DMS53 treated with DMSO at 0.1 percent for 48 hours (cell line): Measurements from ENCODE around the gene HSD17B11.
"Not testable (repeated sequence)": the region's sequence is repeated elsewhere in the genome, so short reads cannot be mapped to it uniquely, and the experiment has no call there.

ENCODE experiments used
- DNase-seq: peaks from one replicate; lab custom pipeline; 2025; ENCODE audit not compliant: unreplicated experiment; lab: John Stamatoyannopoulos, UW

Gene HSD17B11, protein sequence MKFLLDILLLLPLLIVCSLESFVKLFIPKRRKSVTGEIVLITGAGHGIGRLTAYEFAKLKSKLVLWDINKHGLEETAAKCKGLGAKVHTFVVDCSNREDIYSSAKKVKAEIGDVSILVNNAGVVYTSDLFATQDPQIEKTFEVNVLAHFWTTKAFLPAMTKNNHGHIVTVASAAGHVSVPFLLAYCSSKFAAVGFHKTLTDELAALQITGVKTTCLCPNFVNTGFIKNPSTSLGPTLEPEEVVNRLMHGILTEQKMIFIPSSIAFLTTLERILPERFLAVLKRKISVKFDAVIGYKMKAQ

DNA sequence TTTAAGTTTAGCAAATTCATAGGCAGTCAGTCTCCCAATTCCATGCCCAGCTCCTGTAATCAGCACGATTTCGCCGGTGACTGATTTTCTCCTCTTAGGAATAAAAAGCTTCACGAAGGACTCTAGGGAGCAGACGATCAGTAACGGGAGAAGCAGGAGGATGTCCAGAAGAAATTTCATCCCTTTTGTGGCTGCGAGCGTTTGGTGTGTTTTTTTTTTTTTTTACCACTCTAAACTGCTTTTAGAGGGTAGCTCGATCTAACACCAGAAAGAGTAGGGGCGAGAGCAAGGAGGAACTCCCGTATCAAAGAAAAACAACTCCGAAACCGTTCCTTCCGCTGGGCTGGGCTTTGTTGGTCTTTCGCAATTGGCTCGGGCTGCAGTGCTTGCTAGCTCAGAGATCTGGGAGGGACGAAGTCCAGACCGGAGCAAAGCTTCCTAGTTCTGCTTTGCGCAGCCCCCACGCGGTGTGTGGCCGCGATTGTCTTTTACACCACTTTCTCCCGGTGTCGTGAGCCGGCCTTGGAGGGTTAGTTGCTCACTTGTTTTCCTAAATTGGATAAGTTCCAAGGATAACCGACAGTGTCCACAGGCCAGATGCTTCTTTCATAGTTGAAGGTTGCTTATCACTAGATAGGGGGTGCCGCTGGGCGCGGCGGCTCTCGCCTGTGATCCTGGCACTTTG, at the start of gene HSD17B11:
HSD17B11 (minus strand) TSS at position 298 of the 685 bp plus-strand sequence; CDS start at position 180, 118 bp downstream.
- DNase-seq: peak; percentile 83

DNA sequence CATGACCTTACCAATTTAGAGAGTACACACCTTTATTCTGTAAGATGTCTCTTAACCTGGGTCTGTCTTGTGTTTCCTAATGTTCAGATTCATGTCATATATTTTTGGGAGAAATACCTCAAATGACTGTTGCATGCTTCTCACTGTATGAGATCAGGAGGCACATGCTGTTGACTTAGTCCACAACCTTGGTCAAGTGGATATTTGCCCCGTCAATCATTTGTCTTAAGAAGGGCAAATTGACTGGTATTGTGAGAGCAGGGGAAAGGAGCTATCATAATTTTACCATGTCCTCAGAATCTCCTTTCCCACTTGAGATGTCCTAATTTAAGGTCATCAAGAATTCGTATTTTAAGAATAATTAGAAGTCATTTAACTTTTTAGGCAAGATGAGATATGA, 42.4 kb upstream of the HSD17B11 start:
- DNase-seq: no peak

DNA sequence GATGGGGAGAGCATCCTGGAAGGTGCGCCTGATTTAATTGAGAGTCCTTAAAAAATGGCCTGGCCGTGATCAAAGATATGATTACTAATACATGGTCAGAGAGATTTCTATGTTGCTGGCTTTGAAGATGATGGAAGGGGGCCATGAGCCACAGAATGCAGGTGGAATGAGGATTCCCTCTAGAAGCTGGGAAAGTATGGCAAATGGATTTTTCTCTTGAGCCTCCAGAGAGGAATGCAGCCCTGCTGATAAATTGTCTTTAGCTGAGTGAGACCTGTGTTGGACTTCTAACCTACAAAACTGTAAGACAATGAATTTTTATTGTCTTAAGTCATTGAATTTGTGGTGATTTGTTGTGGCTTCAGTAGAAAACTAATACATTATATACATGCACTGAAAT, 39.0 kb upstream of the HSD17B11 start:
- no peak for DNase-seq

DNA sequence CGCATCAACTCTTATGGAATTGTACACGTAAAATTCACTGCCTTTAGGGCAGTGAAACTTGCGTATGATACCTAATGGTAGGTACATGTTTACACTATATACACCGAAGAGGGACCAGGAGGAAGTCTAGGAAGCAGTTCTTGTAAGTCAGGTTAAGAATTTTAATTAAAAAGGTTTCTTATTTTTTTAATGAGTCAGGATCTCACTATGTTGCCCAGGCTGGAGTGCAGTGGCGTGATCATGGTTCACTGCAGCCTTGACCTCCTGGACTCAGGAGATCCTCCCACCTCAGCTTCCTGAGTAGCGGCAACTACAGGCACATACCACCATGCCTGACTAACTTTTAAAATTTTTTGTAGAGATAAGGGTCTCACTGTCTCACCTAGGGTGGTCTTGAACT, 38.0 kb upstream of the HSD17B11 start:
- DNase-seq: no peak

DNA sequence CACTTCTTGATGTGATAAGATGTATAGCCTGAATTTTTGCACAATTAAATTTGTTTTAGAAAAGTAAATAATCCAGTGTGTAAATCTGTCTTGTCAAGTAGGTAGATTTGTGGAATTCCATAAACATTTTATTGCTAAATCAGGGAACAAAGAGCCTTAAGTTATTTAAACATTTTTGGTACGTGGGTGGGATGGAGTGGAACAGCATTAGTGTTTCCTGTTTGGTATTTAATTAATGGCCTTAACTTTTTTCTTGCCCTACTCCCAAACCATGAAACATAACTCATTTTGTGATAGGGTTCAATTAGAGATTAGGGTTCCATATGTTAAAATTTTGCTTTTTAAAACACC, 36.5 kb upstream of the HSD17B11 start:
- no peak for DNase-seq

DNA sequence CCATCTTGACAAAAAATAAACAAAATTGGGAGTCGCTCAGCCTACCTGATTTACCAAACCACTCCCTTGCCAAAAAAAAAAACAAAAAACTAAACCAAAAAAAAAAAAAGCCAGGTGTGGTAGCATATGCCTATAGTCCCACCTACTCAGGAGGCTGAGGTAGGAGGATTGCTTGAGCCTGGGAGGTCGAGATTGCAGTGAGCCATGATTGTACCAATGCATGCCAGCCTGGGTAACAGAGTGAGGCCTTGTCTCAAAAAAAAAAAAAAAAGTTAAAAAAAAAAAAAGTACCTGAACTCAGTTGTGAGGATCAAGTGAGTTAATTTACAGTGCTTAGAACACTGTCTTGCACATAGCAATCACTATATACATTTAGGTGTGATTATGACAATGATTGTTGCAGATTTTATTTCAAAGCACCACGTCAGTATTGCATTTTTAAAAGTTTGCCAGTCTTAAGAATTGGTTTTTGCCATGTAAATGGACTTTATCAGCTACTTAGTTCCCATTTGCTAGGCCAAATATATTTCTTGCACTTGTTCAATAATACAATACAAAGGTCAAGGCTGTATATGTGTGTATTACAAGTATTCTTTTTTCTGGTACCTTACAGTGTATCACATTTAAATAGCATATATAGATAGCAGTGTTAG, 36.0 kb upstream of the HSD17B11 start:
- DNase-seq: no peak

DNA sequence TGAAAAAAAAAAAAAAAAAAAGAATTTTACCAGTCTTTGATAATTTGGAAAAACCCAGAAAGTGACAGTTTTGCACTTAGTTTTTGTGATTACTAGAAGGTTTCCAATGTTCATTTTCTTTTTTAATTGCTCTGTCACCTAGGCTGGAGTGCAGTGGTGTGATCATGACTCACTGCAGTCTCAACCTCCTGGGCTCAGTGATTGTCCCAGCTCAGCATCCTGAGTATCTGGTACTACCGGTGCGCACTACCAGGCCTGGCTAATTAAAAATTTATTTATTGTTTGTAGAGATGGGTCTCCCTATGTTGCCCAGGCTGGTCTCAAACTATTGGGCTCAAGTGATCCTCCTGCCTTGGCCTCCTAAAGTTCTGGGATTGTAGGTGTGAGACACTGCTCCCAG, 34.7 kb upstream of the HSD17B11 start:
- no peak for DNase-seq

DNA sequence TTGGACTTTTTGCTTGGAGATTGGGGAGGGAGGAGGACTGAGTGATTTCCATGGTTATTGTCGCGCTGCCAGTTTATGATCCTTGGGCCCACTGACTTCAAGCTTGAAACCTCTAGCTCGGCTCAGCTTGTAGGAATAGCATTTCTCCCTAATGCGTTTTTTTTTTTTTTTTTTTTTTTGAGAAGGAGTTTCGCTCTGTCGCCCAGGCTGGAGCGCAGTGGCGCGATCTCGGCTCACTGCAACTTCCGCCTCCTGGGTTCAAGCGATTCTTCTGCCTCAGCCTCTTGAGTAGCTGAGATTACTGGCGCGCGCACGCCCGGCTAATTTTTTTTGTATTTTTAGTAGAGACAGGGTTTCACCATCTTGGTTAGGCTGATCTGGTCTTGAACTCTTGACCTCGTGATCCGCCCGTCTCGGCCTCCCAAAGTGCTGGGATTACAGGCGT, 33.1 kb upstream of the HSD17B11 start:
- DNase-seq: not testable (repeated sequence)

DNA sequence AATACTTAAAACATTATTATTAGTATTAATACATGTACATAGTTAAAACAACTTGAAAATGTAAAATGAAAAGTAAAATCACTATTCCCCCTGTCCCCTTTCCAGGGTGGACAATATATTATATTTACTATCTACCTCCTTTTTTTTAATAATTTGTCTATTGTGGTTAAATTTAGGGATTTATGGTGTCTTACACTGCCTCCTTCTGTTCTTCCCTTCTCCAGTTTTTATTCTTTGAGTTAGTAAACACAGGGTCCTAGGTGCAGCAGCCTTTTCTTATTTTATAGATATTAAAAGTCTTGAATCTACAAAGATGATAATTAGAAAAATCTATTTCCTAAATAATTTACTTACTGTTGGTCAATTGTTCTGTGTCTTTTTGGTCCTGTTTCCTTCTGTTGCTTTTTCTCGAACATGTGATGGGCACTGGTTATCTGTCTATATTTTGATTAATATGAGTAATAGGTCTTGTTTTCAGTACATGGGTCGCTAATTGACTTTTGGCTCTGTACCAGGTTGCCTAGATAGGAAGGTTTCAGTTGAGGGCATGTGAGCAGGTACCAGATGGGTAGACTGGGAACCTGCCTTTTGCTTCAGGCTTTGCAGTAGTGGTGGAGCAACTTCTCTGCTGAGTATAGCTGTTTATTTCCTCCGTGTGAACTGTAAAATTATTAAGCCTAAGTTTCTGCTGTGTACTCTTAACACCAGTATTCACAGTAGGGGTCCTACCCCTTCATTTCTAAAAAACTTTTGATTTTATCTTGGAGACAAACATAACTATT, 32.5 kb upstream of the HSD17B11 start:
- no peak for DNase-seq

DNA sequence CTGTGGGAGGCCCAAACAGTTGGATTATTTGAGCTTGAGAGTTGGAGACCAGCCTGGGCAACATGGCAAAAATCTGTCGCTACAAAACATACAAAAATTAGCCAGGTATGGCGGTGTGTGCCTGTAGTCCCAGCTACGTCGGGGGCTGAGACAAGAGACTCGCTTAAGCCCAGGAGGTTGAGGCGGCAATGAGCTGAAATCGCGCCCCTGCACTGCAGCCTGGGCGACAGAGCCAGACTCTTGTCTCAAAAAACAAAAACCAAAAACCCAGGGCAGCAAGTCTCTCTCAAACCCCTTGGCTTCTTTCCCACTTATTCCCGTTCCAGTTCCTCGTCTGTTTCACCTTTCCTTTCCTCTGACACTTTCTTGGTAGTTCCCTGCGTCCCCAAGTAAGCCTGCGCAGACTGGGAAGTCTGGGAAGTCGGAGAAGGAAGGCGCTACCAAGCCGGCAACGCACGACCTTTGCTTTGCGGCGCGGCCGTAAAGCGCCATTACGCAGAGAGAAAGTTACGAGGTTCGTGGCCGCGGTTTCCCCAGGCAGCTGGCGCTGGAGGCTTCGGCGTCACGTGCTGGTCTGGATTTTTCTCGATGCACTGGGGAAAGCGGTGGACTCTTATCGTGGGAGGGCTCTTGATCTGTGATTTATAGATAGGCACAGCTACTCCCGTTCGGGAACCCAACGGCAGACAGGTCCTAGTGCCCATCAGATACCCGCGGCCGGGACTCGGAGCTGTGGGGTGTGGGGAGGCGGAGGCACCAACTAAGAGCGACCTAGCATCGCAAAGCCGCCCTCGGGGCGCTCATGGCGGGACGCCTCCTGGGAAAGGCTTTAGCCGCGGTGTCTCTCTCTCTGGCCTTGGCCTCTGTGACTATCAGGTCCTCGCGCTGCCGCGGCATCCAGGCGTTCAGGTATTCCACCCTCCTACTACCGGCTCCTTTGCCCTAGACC, 31.4 kb upstream of the HSD17B11 start, which contains the start of gene NUDT9:
NUDT9 (plus strand) TSS at position 470 of the 949 bp plus-strand sequence; CDS start at position 803, 333 bp downstream.
- peak; percentile 79 for DNase-seq

DNA sequence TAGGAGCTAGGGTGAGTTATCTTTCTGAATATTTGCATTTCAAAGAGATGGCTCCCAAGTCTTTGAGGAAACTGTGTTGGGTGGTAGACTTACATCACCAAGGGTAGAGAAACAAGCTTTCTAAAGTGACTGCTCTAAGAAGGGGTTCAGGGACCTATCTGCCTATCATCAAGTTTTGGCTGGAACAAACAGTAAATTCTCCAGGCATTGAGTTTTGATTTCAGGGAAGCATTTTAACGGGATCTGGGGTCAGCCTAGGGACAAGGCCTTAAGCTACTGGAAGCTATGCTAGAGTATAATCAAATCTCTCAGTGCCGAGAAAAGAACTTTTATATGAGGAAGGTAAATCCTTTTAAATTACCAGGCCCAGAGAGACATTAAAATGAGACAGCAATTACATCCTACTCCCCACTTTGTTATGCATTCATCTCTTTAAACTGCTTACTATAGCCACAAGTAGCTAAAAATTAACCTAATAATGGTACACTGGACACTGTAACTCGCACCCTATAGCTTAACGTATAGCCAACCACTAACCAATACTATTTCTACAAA, 29.4 kb upstream of the HSD17B11 start:
- DNase-seq: no peak

DNA sequence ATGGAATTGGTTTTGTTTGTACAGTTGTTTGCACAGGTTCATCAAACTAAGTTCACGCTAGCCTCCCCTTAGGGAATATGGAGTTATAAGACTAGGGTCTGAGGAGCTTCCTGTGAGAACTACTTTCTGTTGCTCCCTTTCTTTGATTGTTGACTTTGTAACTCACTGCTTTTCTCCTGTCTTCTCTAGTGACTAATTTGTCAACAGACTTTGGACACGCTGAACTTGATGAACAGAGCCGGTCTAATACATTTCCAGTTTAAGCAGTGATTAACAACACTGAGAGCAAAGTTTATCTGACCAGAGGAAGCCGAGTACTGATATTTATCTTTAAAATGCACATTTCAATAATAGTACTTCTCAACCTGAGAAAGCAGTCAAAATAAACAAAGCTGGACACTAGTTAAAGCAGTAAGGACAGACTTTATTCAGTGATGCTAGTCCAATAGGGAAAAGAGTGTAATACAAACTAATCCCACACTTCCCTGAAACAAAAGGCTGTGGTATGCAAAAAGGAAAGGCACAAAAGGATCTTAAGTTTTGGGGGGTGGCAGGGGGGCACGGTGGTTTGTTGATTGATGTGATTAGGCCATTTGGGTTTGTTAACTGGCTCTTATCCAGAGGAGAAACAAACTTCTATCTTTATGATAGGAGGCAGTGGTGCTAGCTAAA, 28.7 kb upstream of the HSD17B11 start:
- DNase-seq: peak; percentile 11

DNA sequence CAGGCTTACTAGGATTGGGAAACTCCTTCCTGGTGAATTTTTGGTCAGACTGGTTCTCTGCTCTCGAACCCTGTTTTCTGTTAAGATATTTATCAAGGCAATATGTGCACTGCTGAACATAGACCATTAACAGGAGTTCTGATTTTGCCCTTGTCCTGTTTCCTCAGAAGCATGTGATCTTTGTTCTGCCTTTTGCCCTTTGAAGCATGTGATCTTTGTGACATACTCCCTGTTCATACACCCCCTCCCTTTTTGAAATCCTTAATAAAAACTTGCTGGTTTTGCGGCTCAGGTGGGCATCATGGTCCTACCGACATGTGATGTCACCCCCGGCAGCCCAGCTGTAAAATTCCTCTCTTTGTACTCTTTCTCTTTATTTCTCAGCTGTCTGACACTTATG, 27.4 kb upstream of the HSD17B11 start:
- DNase-seq: not testable (repeated sequence)

DNA sequence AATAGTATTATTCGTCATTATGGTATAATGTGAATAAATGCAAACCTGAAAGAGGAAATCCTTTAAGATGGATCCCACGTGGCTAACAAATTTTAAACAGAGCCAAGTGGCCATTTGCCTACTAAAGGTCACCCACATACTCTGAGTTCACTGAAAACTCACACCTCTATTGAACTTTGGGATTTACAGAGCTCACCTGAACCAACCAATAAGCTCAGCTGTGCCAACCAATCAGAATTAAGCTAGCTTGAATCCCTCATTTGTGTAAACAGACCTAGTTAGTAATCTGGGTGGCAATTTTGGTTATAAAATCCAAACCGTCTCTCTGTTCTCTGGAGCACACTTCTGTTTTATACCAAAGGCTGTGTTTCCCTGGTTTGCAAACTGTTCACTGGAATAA, 26.0 kb upstream of the HSD17B11 start:
- no peak for DNase-seq

DNA sequence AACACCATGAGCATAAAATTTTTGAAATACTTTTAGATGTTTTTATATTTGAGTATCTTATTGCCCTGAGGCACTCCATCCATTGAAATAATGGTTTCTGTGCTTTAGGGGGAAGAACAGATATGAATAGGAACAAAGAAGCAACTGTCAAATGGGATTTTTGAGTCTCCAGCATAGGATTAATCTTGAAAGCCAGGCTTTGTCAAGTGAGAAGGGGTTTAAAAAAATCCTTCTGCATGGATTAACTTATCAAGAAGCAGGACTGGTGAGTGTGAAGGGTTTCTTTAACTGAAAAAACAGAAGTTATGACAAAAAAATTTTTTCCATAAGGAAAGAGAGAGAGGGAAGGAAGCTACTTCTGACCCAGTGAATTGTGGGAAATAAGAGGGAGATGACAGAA, 23.8 kb upstream of the HSD17B11 start:
- DNase-seq: no peak

DNA sequence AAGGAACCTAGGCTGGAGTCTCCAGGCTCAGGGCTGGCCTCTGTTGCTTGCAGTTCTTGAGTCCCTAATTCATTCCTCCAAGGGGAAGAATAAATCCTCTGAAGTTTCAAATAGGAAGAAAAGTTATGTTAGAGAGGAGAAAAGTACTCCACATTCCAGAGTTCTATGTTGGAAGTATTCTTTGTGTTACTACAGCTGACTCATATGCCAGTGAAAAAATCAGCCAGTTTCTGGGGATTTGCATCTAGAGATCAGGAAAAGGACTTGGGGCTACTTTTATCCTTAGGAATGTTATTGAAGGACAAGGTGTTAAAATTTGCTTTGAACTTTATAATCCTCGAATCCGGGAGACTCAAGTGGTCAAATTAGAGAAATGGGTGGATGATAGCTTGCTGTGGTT, 19.7 kb upstream of the HSD17B11 start:
- no peak for DNase-seq

DNA sequence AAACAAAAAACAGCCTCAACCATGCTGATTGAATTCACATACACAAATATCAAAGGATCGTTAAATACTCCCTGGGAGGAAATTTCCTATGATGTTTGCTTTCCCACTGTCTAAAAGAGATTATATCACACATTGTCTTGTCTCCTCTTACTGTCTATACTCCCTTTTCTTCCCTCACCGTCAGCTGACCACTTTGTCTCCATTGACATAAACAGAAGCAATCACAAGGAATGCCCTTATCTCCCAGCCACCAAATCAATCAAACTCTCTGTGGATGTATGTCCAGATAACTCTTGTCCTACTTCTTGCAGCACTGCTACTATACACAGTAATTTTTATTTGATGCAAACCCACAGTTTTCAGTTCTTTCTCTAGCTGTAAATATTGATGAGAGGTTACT, 19.2 kb upstream of the HSD17B11 start:
- no peak for DNase-seq

DNA sequence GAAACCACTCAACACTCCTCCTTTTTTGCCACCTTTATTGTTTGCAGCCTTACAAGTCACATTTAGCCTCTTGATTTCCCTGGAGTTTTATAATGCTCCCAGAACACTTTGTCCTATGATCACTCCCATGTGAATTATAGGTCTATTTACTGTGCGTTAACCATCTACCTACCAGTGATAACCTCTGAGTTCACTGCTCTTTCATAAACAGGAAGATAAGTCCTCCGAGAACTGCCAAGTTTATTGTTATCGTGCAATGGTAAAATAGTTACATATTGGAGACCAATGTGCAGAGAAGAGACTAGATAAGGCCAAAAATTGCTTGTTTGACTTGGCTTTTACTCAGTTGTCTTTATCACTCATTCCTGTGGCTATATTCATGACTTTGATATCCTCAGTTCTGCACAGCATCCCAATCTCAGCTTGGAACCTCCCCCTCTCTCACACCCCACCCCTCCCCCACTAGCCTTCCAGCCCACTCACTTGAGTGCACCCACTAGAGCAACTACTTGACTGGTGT, 18.5 kb upstream of the HSD17B11 start:
- no peak for DNase-seq

DNA sequence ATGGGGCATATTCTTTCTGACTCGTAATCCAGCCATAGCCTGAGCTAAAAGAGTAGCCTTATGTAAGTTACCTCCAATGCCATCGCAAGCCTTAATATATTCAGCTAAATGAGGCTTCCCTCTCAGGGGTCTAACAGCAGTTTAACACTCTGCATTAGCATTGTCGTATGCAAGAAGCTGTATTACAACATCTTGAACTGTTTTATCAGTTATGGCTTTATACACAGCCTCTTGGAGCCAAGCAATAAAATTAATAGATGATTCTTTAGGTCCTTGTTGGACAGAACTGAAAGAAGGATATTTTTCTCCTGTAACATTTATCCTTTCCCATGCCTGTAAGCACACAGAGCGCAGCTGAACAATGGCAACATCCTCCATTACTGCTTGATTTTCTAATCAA, 15.9 kb upstream of the HSD17B11 start:
- DNase-seq: not testable (repeated sequence)
